KMS-11 (cell line): ENCODE measurements around the gene NRG3.

Experiments
- H2AFZ ChIP-seq: fragments of 200-600 bp; sonication (generic); 2 replicates; pipeline ENCODE4 v1.6.1; 2016; ENCODE audit warnings: antibody characterized with exemption, mixed run types, low read depth
- H3K27ac ChIP-seq: fragments of 200-600 bp; sonication (generic); 2 replicates; pipeline ENCODE4 v1.6.1; 2016; ENCODE audit warnings: mild to moderate bottlenecking, mixed run types
- H3K27me3 ChIP-seq: fragments of 200-600 bp; sonication (generic); 2 replicates; pipeline ENCODE4 v1.6.1; 2017; ENCODE audit warnings: mild to moderate bottlenecking, low read depth, mixed run types, moderate library complexity; ENCODE audit not compliant: insufficient read depth
- H3K36me3 ChIP-seq: fragments of 200-600 bp; sonication (generic); 2 replicates; pipeline ENCODE4 v1.6.1; 2017; ENCODE audit warnings: mild to moderate bottlenecking, mixed run types; ENCODE audit not compliant: insufficient read depth
- H3K4me1 ChIP-seq: fragments of 200-600 bp; sonication (generic); 2 replicates; pipeline ENCODE4 v1.6.1; 2016; ENCODE audit warnings: mild to moderate bottlenecking, low read depth, mixed run types; ENCODE audit not compliant: poor library complexity, severe bottlenecking
- H3K4me2 ChIP-seq: fragments of 200-600 bp; sonication (generic); 2 replicates; pipeline ENCODE4 v1.7.0; 2016; ENCODE audit warnings: mild to moderate bottlenecking, mixed run types
- H3K4me3 ChIP-seq: fragments of 200-600 bp; sonication (generic); IDR thresholded peaks from 2 replicates; pipeline ENCODE4 v1.6.1; 2017; ENCODE audit warnings: low read depth, low read length, mixed read lengths; ENCODE audit not compliant: insufficient read depth
- H3K79me2 ChIP-seq: fragments of 200-600 bp; sonication (generic); 2 replicates; pipeline ENCODE4 v1.6.1; 2016; ENCODE audit warnings: low read depth, mixed run types; ENCODE audit not compliant: insufficient read depth
- H3K9ac ChIP-seq: fragments of 200-600 bp; sonication (generic); 2 replicates; pipeline ENCODE4 v1.6.1; 2016; ENCODE audit warnings: mild to moderate bottlenecking, mixed run types
- H4K20me1 ChIP-seq: fragments of 200-600 bp; sonication (generic); 2 replicates; pipeline ENCODE4 v1.6.1; 2016; ENCODE audit warnings: mild to moderate bottlenecking, mixed run types; ENCODE audit not compliant: insufficient read depth
- TF ChIP-seq, protein P1 (sequence below): fragments of 200-600 bp; sonication (generic); conservative IDR thresholded peaks from 2 replicates; pipeline ENCODE4 v1.6.1; 2017; ENCODE audit warnings: low read depth, mild to moderate bottlenecking, antibody characterized with exemption, low read length, moderate library complexity, mixed read lengths

NRG3 gene

GRCh38 chr10:81875467-81876252 is 666 bp downstream of the NRG3 start:
- Histone ChIP-seq H3K36me3 (no peaks in the 10 kb centered on the region), H3K27ac (no peak overlapping the region), H3K4me1 (peaks cover 19% of the 10 kb centered on the region), H2AFZ (peak overlapping the region; percentile 78; the same call in 1 of the 2 replicates), H3K4me2 (peak overlapping the region; percentile 94), H3K27me3 (no peaks in the 10 kb centered on the region), H3K9ac (peak overlapping the region; percentile 51; the same call in 1 of the 2 replicates), H3K79me2 (no peaks in the 10 kb centered on the region), H4K20me1 (no peaks in the 10 kb centered on the region), H3K4me3 (no peak overlapping the region)
- TF ChIP-seq, protein P1, sequence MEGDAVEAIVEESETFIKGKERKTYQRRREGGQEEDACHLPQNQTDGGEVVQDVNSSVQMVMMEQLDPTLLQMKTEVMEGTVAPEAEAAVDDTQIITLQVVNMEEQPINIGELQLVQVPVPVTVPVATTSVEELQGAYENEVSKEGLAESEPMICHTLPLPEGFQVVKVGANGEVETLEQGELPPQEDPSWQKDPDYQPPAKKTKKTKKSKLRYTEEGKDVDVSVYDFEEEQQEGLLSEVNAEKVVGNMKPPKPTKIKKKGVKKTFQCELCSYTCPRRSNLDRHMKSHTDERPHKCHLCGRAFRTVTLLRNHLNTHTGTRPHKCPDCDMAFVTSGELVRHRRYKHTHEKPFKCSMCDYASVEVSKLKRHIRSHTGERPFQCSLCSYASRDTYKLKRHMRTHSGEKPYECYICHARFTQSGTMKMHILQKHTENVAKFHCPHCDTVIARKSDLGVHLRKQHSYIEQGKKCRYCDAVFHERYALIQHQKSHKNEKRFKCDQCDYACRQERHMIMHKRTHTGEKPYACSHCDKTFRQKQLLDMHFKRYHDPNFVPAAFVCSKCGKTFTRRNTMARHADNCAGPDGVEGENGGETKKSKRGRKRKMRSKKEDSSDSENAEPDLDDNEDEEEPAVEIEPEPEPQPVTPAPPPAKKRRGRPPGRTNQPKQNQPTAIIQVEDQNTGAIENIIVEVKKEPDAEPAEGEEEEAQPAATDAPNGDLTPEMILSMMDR, result no peak

DNA sequence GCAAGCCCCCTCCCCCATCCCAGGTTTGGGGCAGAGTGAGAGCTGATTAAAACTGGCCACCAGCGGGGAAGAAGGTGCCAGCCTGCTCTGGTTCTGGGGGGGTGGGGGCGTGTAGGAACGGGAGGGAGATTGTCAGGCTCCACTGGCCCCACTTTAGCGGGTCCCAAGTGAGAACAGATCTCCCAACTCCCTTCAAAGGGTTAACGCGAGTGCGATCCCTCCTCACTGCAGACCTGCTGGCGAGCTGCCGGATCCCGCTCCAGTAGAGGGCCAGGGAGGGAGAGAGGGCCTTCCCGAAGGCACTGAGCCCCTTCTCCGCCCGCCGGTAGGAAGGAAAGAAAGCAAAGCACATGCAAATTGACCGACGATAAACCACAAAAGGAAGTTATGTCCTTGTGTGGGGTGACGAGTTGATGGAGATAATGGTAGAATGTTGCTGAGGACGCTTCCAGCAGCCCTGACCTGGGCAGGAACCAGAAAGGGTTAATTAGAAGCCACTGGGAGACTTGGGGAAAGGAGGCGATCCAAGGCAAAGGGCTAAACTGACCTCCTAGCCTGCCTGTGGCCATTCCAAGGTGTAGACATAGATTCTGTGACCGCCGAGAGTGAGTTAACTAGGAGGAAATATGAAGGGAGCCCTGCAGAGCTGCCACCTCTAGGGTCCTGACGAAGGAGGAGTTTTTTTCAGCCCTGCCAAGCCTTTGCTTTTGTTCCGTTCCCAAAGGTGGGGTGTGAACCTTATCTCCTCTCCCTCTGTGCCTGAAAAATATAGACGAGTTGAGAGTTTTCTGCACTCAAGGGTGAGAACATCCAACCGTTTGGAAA is 1.5 kb downstream of the NRG3 start:
- Histone ChIP-seq H3K79me2 (no peaks in the 10 kb centered on the region), H3K9ac (peak overlapping the region; percentile 51; the same call in 1 of the 2 replicates), H3K4me3 (no peak overlapping the region), H3K4me2 (peak overlapping the region; percentile 94), H4K20me1 (0 out of 2 replicates have a peak, but pooled peaks cover 3% of the 10 kb centered on the region), H3K27ac (no peak overlapping the region), H3K4me1 (peaks cover 19% of the 10 kb centered on the region), H2AFZ (peak overlapping the region; percentile 78; the same call in 1 of the 2 replicates), H3K27me3 (no peaks in the 10 kb centered on the region), H3K36me3 (no peaks in the 10 kb centered on the region)
- TF ChIP-seq, protein P1, result no peak

DNA sequence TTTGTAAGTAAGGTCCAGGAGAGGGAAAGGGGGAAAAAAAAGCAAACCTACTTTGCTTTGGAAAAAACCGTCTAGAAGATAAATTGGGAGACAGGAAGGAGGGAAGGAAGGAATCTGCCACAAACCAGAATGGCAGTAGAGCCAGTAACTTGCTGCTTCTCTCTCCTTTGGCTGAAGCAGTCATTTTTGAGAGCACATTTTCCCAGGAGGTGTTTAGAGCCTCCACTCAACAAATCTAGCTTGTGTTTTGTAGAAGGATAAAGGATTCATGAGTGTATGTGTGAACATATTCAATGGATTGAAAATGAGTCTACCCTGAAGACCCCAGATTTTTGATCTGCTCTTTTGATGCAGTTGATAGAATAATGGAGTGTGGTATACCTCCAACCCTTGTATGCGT is 2.6 kb downstream of the NRG3 start:
- H4K20me1 ChIP-seq, result 0 out of 2 replicates have a peak, but pooled peaks cover 3% of the 10 kb centered on the region
- H2AFZ ChIP-seq, result no peak overlapping the region
- H3K27ac ChIP-seq, result no peak overlapping the region
- H3K4me3 ChIP-seq, result no peak overlapping the region
- peak overlapping the region; percentile 94; the same call in 1 of the 2 replicates for H3K4me2 ChIP-seq
- H3K9ac ChIP-seq, result no peak overlapping the region
- TF ChIP-seq, protein P1, result no peak
- no peaks in the 10 kb centered on the region for H3K27me3 ChIP-seq
- no peaks in the 10 kb centered on the region for H3K79me2 ChIP-seq
- no peaks in the 10 kb centered on the region for H3K36me3 ChIP-seq
- peaks cover 19% of the 10 kb centered on the region for H3K4me1 ChIP-seq

- no peak overlapping the region for H3K4me3 ChIP-seq
- TF ChIP-seq, protein P1, result no peak
- H3K9ac ChIP-seq, result no peak overlapping the region
- H2AFZ ChIP-seq, result no peak overlapping the region
- 0 out of 2 replicates have a peak, but pooled peaks cover 3% of the 10 kb centered on the region for H4K20me1 ChIP-seq
- no peaks in the 10 kb centered on the region for H3K36me3 ChIP-seq
- H3K4me2 ChIP-seq, result no peak overlapping the region
- peaks cover 6% of the 10 kb centered on the region for H3K4me1 ChIP-seq
- no peaks in the 10 kb centered on the region for H3K79me2 ChIP-seq
- H3K27me3 ChIP-seq, result no peaks in the 10 kb centered on the region
- H3K27ac ChIP-seq, result no peak overlapping the region
Observed at GRCh38 chr10:81882011-81882410, 7.0 kb downstream of the NRG3 start.
